SH-SY5Y (cell line): Measurements from ENCODE around the gene SPZ1.

ENCODE experiments used
- GATA2 ChIP-seq: IDR thresholded peaks from 2 replicates; pipeline ENCODE4 v1.6.1; 2011; ENCODE audit warnings: mild to moderate bottlenecking, low read depth, low read length
- GATA3 ChIP-seq: IDR thresholded peaks from 2 replicates; pipeline ENCODE4 v1.6.1; 2011; ENCODE audit warnings: low read depth, mild to moderate bottlenecking, low read length, moderate library complexity

DNA sequence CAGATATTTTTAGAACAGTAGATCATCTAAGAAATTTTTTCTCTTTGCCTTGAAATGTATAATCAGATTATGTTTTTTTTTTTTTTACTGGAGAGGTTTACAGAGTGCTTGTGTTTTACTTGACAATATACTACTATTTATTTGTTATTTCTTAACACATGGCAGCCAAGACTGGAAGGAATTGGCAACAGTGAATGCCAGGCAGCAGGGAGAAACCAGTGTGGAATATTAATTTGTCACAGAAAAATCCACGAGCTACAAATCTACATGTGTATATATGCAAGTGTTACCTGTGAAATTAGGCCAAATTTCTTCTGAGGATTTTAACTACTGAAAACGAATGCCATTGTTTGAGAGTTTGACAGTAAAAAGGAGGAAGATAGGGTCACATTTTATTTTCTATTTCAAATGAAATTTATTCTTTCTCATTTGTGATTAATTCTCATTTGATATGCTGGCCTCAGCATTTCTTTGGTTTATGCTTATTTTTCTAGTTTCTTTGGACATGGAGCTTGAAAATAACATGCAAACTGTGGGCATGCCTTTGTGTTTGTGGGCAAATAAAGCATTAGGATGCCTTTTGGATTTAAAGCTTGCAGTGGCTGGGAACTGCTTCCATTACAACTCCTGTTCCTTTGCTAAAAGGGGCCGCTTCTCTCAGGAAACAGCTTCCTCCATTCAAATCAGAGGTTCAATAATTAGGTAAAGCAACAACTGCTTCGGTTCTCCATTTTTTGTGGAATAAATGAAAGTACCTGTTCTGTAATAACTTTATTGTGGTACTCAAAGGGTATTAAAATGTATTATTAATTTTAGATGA lies 49.1 kb downstream of the SPZ1 start:
- TF ChIP-seq GATA3: no peak
- TF ChIP-seq GATA2: no peak
